ENCODE data around the gene PEX11B. TPM values are rescaled to one million over a fixed set of nuclear protein-coding genes. Genes with fewer than 3 reads are reported as not detected.

Gene PEX11B
- total RNA-seq, 1 experiment from 2014 or later = 22.4 TPM

DNA sequence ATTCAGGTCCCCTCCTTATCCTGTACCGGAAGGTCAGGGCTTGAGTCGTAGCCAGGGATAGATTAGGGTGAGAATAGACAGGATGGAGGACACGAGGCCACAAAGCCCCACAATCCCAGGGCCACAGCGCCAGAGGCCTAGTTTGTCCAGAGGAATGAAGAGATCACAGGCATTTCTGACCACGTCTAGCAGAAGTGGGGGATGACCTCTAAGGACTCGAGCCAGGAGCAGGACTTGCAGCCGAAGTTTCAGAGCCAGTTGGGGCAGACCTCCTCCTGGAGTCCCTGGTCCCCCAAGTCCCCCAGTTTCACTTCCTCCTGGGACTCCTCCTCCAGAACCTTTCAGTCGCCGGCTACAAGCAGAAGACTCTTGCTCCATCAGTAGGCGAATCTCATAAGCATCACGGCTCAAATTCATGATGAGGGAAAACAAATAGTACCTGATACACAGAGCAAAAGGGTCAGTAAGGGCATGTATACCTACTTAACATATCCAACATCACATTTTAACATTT is 6.3 kb downstream of the PEX11B start:
- no peak for DNase-seq (ENCODE audit: low spot score)
- ChIA-PET POLR2A (ENCODE audit: low non-redundant PET) (no interaction called here), CTCF (interaction anchor here (2.9 kb wide), 1 partner anchor 20 kb away, joined by 13 read pairs; no protein-coding TSS in a partner anchor)
- peaks cover 18% of the 10 kb centered on the region for H3K36me3 ChIP-seq (ENCODE audit: insufficient read depth, low read length, poor library complexity, severe bottlenecking)
- H3K4me3 ChIP-seq (ENCODE audit: low read depth, low read length, poor library complexity, severe bottlenecking) = no peak overlapping the region
- no peaks in the 10 kb centered on the region for H3K9me3 ChIP-seq (ENCODE audit: low read depth, low read length, poor library complexity, severe bottlenecking)
- peaks cover 3% of the 10 kb centered on the region for H3K4me1 ChIP-seq (ENCODE audit: insufficient read depth, low read length, poor library complexity, severe bottlenecking)
- no peak overlapping the region for H3K27ac ChIP-seq (ENCODE audit: low read depth, low read length, poor library complexity, severe bottlenecking)
- TF ChIP-seq EZH2 (IDR thresholded peaks at IDR 0.05; ENCODE audit: borderline replicate concordance, low read depth, low read length, poor library complexity, severe bottlenecking) (no peak), CTCF (conservative IDR thresholded peaks at IDR 0.05; ENCODE audit: low read depth, low read length) (no peak)
- BruUV-seq (replicated peaks) = no TSS peak
- intact Hi-C loops (cut with micrococcal nuclease; ENCODE audit: unreplicated experiment) = loop anchor here (5.0 kb wide), 1 partner anchor 105 kb away; no protein-coding TSS in a partner anchor
- no peaks in the 10 kb centered on the region for H3K27me3 ChIP-seq (replicated peaks; ENCODE audit: insufficient read depth, low read depth, low read length, poor library complexity)

DNA sequence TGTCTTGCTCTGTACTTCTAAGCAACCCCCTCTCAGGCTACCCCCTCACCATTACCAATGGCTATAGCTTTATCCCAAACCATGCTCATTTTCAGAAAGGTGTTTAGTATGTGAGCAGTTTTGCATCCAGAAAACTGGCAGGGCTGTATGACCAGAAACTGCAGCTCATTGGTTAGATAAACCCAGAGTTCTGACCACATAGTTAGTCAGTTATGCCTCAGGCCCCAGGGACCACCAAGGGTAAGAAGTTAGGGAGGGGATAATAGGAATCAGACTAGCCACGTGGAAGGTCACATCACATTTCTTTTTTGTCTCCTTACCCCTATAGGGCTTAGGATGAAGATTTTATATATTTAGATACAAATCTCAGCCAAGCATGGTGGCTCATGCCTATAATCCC is 9.9 kb downstream of the PEX11B start:
- BruUV-seq (replicated peaks) = no TSS peak
- Histone ChIP-seq H3K27ac (ENCODE audit: low read depth, low read length, poor library complexity, severe bottlenecking) (no peak overlapping the region), H3K4me1 (ENCODE audit: insufficient read depth, low read length, poor library complexity, severe bottlenecking) (peaks cover 3% of the 10 kb centered on the region), H3K27me3 (replicated peaks; ENCODE audit: insufficient read depth, low read depth, low read length, poor library complexity) (no peaks in the 10 kb centered on the region), H3K9me3 (ENCODE audit: low read depth, low read length, poor library complexity, severe bottlenecking) (no peaks in the 10 kb centered on the region), H3K36me3 (ENCODE audit: insufficient read depth, low read length, poor library complexity, severe bottlenecking) (peaks cover 8% of the 10 kb centered on the region), H3K4me3 (ENCODE audit: low read depth, low read length, poor library complexity, severe bottlenecking) (no peak overlapping the region)
- DNase-seq (ENCODE audit: low spot score) = no peak
- intact Hi-C loops (cut with micrococcal nuclease; ENCODE audit: unreplicated experiment) = no loop called here
- CTCF ChIA-PET = interaction anchor here (2.0 kb wide), 1 partner anchor 17 kb away, joined by 9 read pairs; no protein-coding TSS in a partner anchor
- no peak for TF ChIP-seq EZH2 (IDR thresholded peaks at IDR 0.05; ENCODE audit: borderline replicate concordance, low read depth, low read length, poor library complexity, severe bottlenecking)
- no peak for TF ChIP-seq CTCF (conservative IDR thresholded peaks at IDR 0.05; ENCODE audit: low read depth, low read length)
- POLR2A ChIA-PET (ENCODE audit: low non-redundant PET) = no interaction called here

- no peak overlapping the region for H3K27ac ChIP-seq (ENCODE audit: low read depth, low read length, poor library complexity, severe bottlenecking)
- no peak for DNase-seq (ENCODE audit: low spot score)
- POLR2A ChIA-PET (ENCODE audit: low non-redundant PET) = no interaction called here
- BruUV-seq (replicated peaks) = no TSS peak
- intact Hi-C loops (cut with micrococcal nuclease; ENCODE audit: unreplicated experiment) = no loop called here
- CTCF ChIA-PET = interaction anchor here (2.0 kb wide), 1 partner anchor 15 kb away, joined by 9 read pairs; no protein-coding TSS in a partner anchor
- peaks cover 8% of the 10 kb centered on the region for H3K36me3 ChIP-seq (ENCODE audit: insufficient read depth, low read length, poor library complexity, severe bottlenecking)
- peaks cover 3% of the 10 kb centered on the region for H3K4me1 ChIP-seq (ENCODE audit: insufficient read depth, low read length, poor library complexity, severe bottlenecking)
- no peak for TF ChIP-seq EZH2 (IDR thresholded peaks at IDR 0.05; ENCODE audit: borderline replicate concordance, low read depth, low read length, poor library complexity, severe bottlenecking)
- TF ChIP-seq CTCF (conservative IDR thresholded peaks at IDR 0.05; ENCODE audit: low read depth, low read length) = no peak
- H3K27me3 ChIP-seq (replicated peaks; ENCODE audit: insufficient read depth, low read depth, low read length, poor library complexity) = no peaks in the 10 kb centered on the region
- no peaks in the 10 kb centered on the region for H3K9me3 ChIP-seq (ENCODE audit: low read depth, low read length, poor library complexity, severe bottlenecking)
- H3K4me3 ChIP-seq (ENCODE audit: low read depth, low read length, poor library complexity, severe bottlenecking) = no peak overlapping the region
Measured at GRCh38 chr1:145906954-145907753, 11.4 kb downstream of the PEX11B start.
